T-cell (primary cell): ENCODE data around the gene PRKACB. TPM values are rescaled to one million over a fixed set of nuclear protein-coding genes. Genes with fewer than 3 reads are reported as not detected.

Source experiments
- ATAC-seq, 4 experiments: fragments of 200-7000 bp in 3 of 4; fragments of 150-1000 bp in 1 of 4; cut with Tn5 transposase; replicated peaks in 1 of 4; 1 replicate in 3 of 4; 2 replicates in 1 of 4; pipeline ENCODE4 v1.10.0; 2021; ENCODE audit warnings: moderate library complexity in 3 of 4, mild to moderate bottlenecking in 2 of 4, moderate number of reproducible peaks in 1 of 4
- CTCF ChIA-PET, 2 donors: fragments of 300-600 bp; sonication (Branson Sonifier 250); formaldehyde crosslinking; loops; one replicate each; lab custom pipeline; 2022; ENCODE audit warnings: antibody characterized with exemption in 2 of 2; lab: Charles Lee
- POLR2A ChIA-PET, 2 donors: fragments of 300-600 bp; sonication (Branson Sonifier 250); formaldehyde crosslinking; loops; one replicate each; lab custom pipeline; 2022; ENCODE audit warnings: antibody characterized with exemption in 2 of 2; lab: Charles Lee
- DNase-seq, 35 experiments: peaks; one replicate each; pipeline versions ENCODE4 v3.0.0 to v3.0.0-alpha.2; 2013 to 2023
- H3K27ac ChIP-seq: one replicate; pipeline ENCODE4 v1.5.1; 2013; ENCODE audit warnings: low read length
- H3K27me3 ChIP-seq, 2 experiments: replicated peaks in 1 of 2; 1 replicate in 1 of 2; 2 replicates in 1 of 2; pipeline versions ENCODE4 v1.6.1 to v1.7.0; 2013; ENCODE audit warnings: low read length in 1 of 2, mixed read lengths in 1 of 2; ENCODE audit not compliant: control insufficient read depth in 2 of 2, insufficient read depth in 2 of 2; ENCODE audit errors: extremely low read depth in 1 of 2
- H3K36me3 ChIP-seq, 2 donors: 1 replicate in 1 of 2; 2 replicates in 1 of 2; pipeline versions ENCODE4 v1.6.1 to v1.7.0; 2013; ENCODE audit warnings: low read length in 1 of 2; ENCODE audit not compliant: control insufficient read depth in 2 of 2, insufficient read depth in 1 of 2; ENCODE audit errors: extremely low read depth in 1 of 2
- H3K4me1 ChIP-seq, 2 experiments: 1 replicate in 1 of 2; 2 replicates in 1 of 2; pipeline versions ENCODE4 v1.6.1 to v1.7.0; 2013; ENCODE audit warnings: low read length in 2 of 2, mixed read lengths in 1 of 2; ENCODE audit not compliant: insufficient read depth in 2 of 2, control insufficient read depth in 1 of 2; ENCODE audit errors: extremely low read depth in 1 of 2
- H3K4me3 ChIP-seq, 2 donors: 1 replicate in 1 of 2; 2 replicates in 1 of 2; pipeline versions ENCODE4 v1.5.1 to v1.7.0; 2013; ENCODE audit warnings: mild to moderate bottlenecking in 2 of 2, low read length in 1 of 2, moderate library complexity in 1 of 2; ENCODE audit not compliant: control insufficient read depth in 1 of 2; ENCODE audit errors: extremely low read depth in 1 of 2
- H3K9me3 ChIP-seq: 2 replicates; pipeline ENCODE4 v1.7.0; 2013
- H3K27ac Mint-ChIP-seq, 2 donors: one replicate each; pipeline ENCODE4 v1.8.0; 2020 to 2021; ENCODE audit warnings: mild to moderate bottlenecking in 2 of 2, mixed read lengths in 2 of 2
- H3K27me3 Mint-ChIP-seq, 2 donors: one replicate each; pipeline ENCODE4 v1.8.0; 2021 to 2022; ENCODE audit warnings: mixed read lengths in 2 of 2
- H3K36me3 Mint-ChIP-seq: one replicate; pipeline ENCODE4 v1.8.0; 2021; ENCODE audit warnings: mixed read lengths
- H3K4me1 Mint-ChIP-seq, 3 donors: one replicate each; pipeline ENCODE4 v1.8.0; 2020 to 2022; ENCODE audit warnings: mixed read lengths in 3 of 3, mild to moderate bottlenecking in 1 of 3
- H3K4me3 Mint-ChIP-seq, 3 donors: one replicate each; pipeline ENCODE4 v1.8.0; 2020 to 2022; ENCODE audit warnings: mild to moderate bottlenecking in 3 of 3, mixed read lengths in 3 of 3, moderate library complexity in 3 of 3
- H3K9me3 Mint-ChIP-seq, 3 donors: one replicate each; pipeline ENCODE4 v1.8.0; 2020 to 2022; ENCODE audit warnings: mixed read lengths in 3 of 3
- WGBS: methylation state at CpG from one replicate; pipeline ENCODE4 v1.1.5; 2013; ENCODE audit warnings: missing lambda C conversion rate; ENCODE audit not compliant: insufficient coverage; 5-methylcytosine and 5-hydroxymethylcytosine counted together
- total RNA-seq, 35 experiments: library from RNA in 6 of 35; stranded (reverse) in 6 of 35; fragments of 120-200 nt in 1 of 35; gene quantifications; one replicate each; pipeline versions ENCODE4 v1.2.1 to v1.2.4 and lab custom pipeline; 2013 to 2026

Gene PRKACB
- total RNA-seq, 5 donors from 2014 or later (not counting 1 experiment from before 2014, with no cell fraction given) = 101 to 119 (median 109) TPM

DNA sequence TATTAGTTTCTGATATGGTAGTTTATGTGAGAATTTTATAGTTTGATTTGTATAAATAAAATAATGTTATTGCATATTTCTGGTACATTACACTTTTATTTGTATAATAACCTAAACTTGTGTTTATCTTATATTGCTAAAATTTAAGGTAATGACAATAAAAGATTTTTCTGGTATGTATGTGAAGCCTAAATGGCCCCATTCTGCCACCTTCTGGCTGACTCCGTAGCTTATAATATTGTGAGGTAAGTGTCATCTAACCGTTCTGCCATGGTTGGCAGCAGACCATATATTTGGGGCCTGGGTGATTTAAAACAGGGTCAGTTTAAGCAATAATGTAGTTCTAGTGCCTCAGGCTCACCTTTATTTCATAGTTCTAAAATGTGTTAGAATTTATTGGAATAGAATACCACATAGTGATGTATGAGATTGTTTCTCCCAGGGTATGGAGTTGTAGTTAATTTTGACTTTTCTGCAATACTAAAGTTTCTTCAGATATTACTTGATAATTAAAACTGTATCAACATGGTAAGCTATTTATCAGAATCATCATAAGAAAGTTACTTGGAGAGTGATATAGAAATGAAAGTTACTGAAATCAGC is 21.2 kb upstream of the PRKACB start:
- ChIA-PET POLR2A (interaction anchor here in 1 of 2 donors (0.6 to 1.0 kb wide), 2 partner anchors 193 to 656 kb away, joined by 3 read pairs; no protein-coding TSS in a partner anchor), CTCF (interaction anchor here (0.5 to 8.2 kb wide), 17 partner anchors 16 to 453 kb away, joined by 3 to 98 read pairs (median 5); partner anchors contain the start of gene PRKACB (in 1 of the 2))
- H3K9me3 Mint-ChIP-seq = no peaks in the 10 kb centered on the region
- Histone ChIP-seq H3K9me3 (no peaks in the 10 kb centered on the region), H3K36me3 (no peaks in the 10 kb centered on the region), H3K27me3 (peaks cover 0 to 4% of the 10 kb centered on the region in 2 experiments), H3K4me1 (no peaks in the 10 kb centered on the region), H3K4me3 (no peak overlapping the region), H3K27ac (no peak overlapping the region)
- no peaks in the 10 kb centered on the region for H3K4me1 Mint-ChIP-seq
- no peaks in the 10 kb centered on the region for H3K27me3 Mint-ChIP-seq
- peak in 32 of 35 experiments; percentile 5 to 73 (median 44) for DNase-seq
- peak in 3 of 4 experiments; percentile 67 to 70 (median 69) for ATAC-seq
- no peak overlapping the region for H3K27ac Mint-ChIP-seq
- WGBS = no CpG with 5 or more reads among the region's 2 CpGs
- H3K4me3 Mint-ChIP-seq = no peak overlapping the region
- H3K36me3 Mint-ChIP-seq = no peaks in the 10 kb centered on the region

DNA sequence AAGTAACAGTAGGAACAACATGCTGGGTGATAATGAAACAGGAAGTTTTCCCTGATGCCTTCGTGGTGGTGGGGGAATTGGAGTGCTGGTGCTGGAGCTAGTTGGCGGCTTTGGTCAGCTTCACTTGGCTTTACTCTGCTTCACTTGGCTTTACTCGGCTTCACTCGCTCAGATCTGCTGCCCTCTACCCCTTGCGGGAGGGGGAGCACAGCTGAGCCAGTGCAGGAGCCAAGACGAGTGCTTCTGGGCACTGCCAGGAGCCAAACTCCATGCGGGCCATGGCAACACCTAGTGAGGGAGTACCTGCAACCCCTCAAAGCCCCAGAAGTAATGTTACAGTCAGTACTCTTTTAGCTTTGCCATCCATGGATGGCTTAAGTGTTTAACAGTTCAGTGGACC is 10.6 kb upstream of the PRKACB start:
- no peaks in the 10 kb centered on the region for H3K4me1 ChIP-seq
- Mint-ChIP-seq H3K4me3 (no peak overlapping the region), H3K27me3 (peaks cover 0 to 4% of the 10 kb centered on the region in 2 donors), H3K36me3 (no peaks in the 10 kb centered on the region), H3K4me1 (peaks cover 15 to 20% (median 15%) of the 10 kb centered on the region in 3 donors), H3K27ac (no peak overlapping the region), H3K9me3 (peaks cover 0 to 5% (median 0%) of the 10 kb centered on the region in 3 donors)
- H3K36me3 ChIP-seq = no peaks in the 10 kb centered on the region
- no peak for DNase-seq
- H3K27me3 ChIP-seq = peaks cover 0 to 6% of the 10 kb centered on the region in 2 experiments
- ChIA-PET CTCF (interaction anchor here (0.6 to 1.2 kb wide), 2 partner anchors 11 to 1686 kb away, joined by 5 to 7 read pairs; partner anchors contain the start of gene PRKACB (in 1 of the 2)), POLR2A (interaction anchor here in 1 of 2 donors (0.6 kb wide), 1 partner anchor 298 kb away, joined by 4 read pairs; no protein-coding TSS in a partner anchor)
- H3K4me3 ChIP-seq = no peak overlapping the region
- no peak overlapping the region for H3K27ac ChIP-seq
- WGBS = 87% methylated on average over 7 of the region's 7 CpGs
- H3K9me3 ChIP-seq = no peaks in the 10 kb centered on the region
- ATAC-seq = no peak

DNA sequence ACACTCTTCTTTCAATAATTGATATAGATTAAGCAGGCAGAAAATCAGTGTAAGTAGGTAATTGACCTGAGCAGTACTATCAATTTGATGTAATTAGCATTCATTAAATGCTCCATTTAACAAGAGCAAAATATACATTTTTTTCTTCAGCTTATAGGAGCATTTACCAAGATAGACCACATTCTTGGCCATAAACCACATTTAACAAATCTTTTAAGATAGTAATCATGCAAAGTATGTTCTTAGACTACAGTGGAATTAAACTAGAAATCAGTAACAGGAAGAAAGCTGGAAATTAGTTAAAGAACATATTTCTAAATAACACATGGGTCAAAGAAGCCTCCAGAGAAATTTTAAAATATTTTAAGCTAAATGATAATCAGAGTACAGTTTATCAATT is 8.7 kb upstream of the PRKACB start:
- Histone ChIP-seq H3K4me3 (no peak overlapping the region), H3K9me3 (no peaks in the 10 kb centered on the region), H3K27ac (no peak overlapping the region), H3K27me3 (peaks cover 0 to 6% of the 10 kb centered on the region in 2 experiments), H3K4me1 (no peaks in the 10 kb centered on the region), H3K36me3 (no peaks in the 10 kb centered on the region)
- Mint-ChIP-seq H3K4me3 (no peak overlapping the region), H3K9me3 (peaks cover 0 to 5% (median 3%) of the 10 kb centered on the region in 3 donors), H3K27me3 (no peaks in the 10 kb centered on the region), H3K27ac (no peak overlapping the region), H3K36me3 (peaks cover 4% of the 10 kb centered on the region), H3K4me1 (peaks cover 15 to 20% (median 15%) of the 10 kb centered on the region in 3 donors)
- ATAC-seq (no peak), DNase-seq (no peak)
- POLR2A ChIA-PET = interaction anchor here (0.5 to 0.9 kb wide), 2 partner anchors 9 to 18 kb away, joined by 3 read pairs; no protein-coding TSS in a partner anchor
- CTCF ChIA-PET = interaction anchor here (0.6 to 1.7 kb wide), 7 partner anchors 9 to 541 kb away, joined by 3 to 10 read pairs (median 5); partner anchors contain the start of gene PRKACB (in 1 of the 2)

DNA sequence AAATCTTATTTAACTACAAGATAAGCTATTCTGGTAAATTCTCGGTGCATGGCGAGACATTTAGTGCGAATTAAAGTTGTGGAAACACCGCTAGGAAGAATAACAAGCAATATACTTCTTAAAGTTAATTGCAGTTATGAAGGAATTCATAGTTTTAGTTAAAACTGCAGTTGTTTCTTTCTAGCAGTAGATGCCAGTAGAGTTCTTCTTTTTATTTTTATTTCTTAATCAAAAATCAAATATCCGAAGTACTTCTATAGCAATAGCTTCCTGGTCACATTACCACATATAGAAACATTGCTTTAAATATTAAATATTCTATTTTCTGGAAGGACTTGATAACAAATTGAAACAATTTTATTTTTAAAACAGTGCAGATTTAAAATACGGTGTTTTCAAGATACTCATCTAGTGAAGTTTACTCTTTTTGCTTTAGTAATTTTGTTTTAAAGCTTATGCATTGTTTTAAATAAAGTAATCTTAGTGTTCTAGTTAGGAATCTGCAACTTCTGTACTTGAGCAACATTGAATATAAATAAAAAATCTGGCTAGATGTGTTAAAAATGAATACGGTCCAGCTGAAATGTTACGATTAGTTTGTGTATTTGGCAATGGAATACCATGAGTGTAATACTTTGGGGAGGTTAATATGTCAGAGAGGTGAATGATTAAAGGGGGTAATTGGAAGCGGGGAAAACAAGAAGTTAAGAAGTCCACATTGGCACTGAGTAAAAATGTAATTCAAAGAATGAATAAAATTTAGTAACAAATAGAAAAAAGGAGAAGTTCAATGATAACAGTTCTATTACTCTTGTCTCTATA is 2.7 kb upstream of the PRKACB start:
- Histone ChIP-seq H3K4me1 (peaks cover 6 to 26% of the 10 kb centered on the region in 2 experiments), H3K27ac (no peak overlapping the region), H3K27me3 (no peaks in the 10 kb centered on the region), H3K9me3 (no peaks in the 10 kb centered on the region), H3K4me3 (no peak overlapping the region), H3K36me3 (no peaks in the 10 kb centered on the region)
- ATAC-seq (no peak), DNase-seq (peak in 1 of 35 experiments; percentile 50)
- H3K4me3 Mint-ChIP-seq = no peak overlapping the region
- peaks cover 0 to 3% (median 0%) of the 10 kb centered on the region in 3 donors for H3K9me3 Mint-ChIP-seq
- ChIA-PET POLR2A (interaction anchor here in 1 of 2 donors (0.5 to 0.6 kb wide), 2 partner anchors 292 to 435 kb away, joined by 3 read pairs; no protein-coding TSS in a partner anchor), CTCF (interaction anchor here (0.6 to 6.2 kb wide), 38 partner anchors 9 to 901 kb away, joined by 3 to 151 read pairs (median 4); no protein-coding TSS in a partner anchor)
- peaks cover 4% of the 10 kb centered on the region for H3K36me3 Mint-ChIP-seq
- no CpG with 5 or more reads among the region's 9 CpGs for WGBS
- H3K27me3 Mint-ChIP-seq = no peaks in the 10 kb centered on the region
- H3K4me1 Mint-ChIP-seq = peaks cover 14 to 27% (median 15%) of the 10 kb centered on the region in 3 donors
- H3K27ac Mint-ChIP-seq = peak overlapping the region; percentile 7 to 57

DNA sequence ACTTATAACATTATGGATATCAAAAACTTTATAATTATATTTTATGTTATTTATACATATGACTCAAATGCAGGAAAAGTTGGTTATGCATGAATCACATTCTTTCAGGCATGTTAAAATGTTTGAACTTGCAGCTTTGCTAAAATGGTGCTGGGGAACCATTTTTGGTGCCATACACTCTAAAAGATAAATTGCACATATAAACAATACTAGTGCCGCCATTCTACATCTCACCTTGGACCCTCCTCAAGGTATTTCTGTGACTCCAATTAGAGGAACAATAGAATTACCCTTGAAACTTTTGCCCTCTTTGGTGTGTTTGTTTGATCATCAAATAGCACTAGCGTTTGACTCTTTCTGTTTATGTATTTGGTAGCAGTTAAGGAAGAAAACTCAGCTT is 997 bp downstream of the PRKACB start:
- Histone ChIP-seq H3K36me3 (no peaks in the 10 kb centered on the region), H3K4me1 (peaks cover 13 to 41% of the 10 kb centered on the region in 2 experiments), H3K27ac (peak overlapping the region; percentile 69), H3K4me3 (peak overlapping the region; percentile 57 to 69), H3K9me3 (no peaks in the 10 kb centered on the region), H3K27me3 (no peaks in the 10 kb centered on the region)
- CTCF ChIA-PET = interaction anchor here (0.6 to 6.2 kb wide), 28 partner anchors 9 to 800 kb away, joined by 3 to 151 read pairs (median 6); partner anchors contain the start of genes GNG5 (in 1 of the 2), RPF1 (in 1 of the 2) and SPATA1 (in 1 of the 2)
- ATAC-seq (peak; percentile 20 to 46 (median 27)), DNase-seq (peak in 9 of 35 experiments; percentile 5 to 64 (median 23))
- Mint-ChIP-seq H3K27me3 (no peaks in the 10 kb centered on the region), H3K4me1 (peaks cover 37 to 58% (median 40%) of the 10 kb centered on the region in 3 donors), H3K4me3 (peak overlapping the region; percentile 93 to 97 (median 97)), H3K27ac (peak overlapping the region; percentile 99), H3K9me3 (no peaks in the 10 kb centered on the region), H3K36me3 (no peaks in the 10 kb centered on the region)
- POLR2A ChIA-PET = interaction anchor here (0.6 to 2.1 kb wide), 9 partner anchors 17 to 1131 kb away, joined by 3 to 12 read pairs (median 5); partner anchors contain the start of gene BCL10 (in 1 of the 2)
- WGBS = no CpG with 5 or more reads among the region's 2 CpGs
